IMR-90 (cell line): ENCODE data around the gene AFF2. TPM values are rescaled to one million over a fixed set of nuclear protein-coding genes. Genes with fewer than 3 reads are reported as not detected.

Experiments
- ATAC-seq: fragments of 200-7000 bp; cut with Tn5 transposase; 2 replicates; pipeline ENCODE4 v1.9.1; 2020; ENCODE audit warnings: low read depth, mild to moderate bottlenecking, moderate library complexity
- BruUV-seq: library from RNA; stranded (reverse); fragments of 400-500 nt; replicated peaks from 2 replicates; lab custom pipeline; 2021; lab: Mats Ljungman, UMichigan
- CTCF ChIA-PET: fragments of 300-600 bp; formaldehyde crosslinking; extraction: SDS; loops from one replicate; lab custom pipeline; 2021; ENCODE audit warnings: antibody characterized with exemption; lab: Yijun Ruan, JAX
- POLR2A ChIA-PET: fragments of 300-600 bp; sonication (Branson Sonifier 250); formaldehyde crosslinking; loops from one replicate; lab custom pipeline; 2022; ENCODE audit warnings: antibody characterized with exemption; ENCODE audit not compliant: unreplicated experiment; lab: Charles Lee
- DNase-seq: peaks from one replicate; pipeline ENCODE4 v3.0.0; 2013
- H2AFZ ChIP-seq: replicated peaks from 2 replicates; pipeline ENCODE3; 2013; ENCODE audit warnings: low read length, mild to moderate bottlenecking; ENCODE audit not compliant: poor library complexity
- H2AK5ac ChIP-seq: 2 replicates; pipeline ENCODE4 v1.6.1; 2013; ENCODE audit warnings: low read depth, low read length, inconsistent platforms
- H2AK9ac ChIP-seq: replicated peaks from 2 replicates; pipeline ENCODE3; 2013; ENCODE audit warnings: mild to moderate bottlenecking, low read depth, low read length, moderate library complexity; ENCODE audit not compliant: poor library complexity
- H2BK120ac ChIP-seq: 2 replicates; pipeline ENCODE4 v1.6.1; 2013; ENCODE audit warnings: low read depth, low read length, inconsistent platforms
- H2BK15ac ChIP-seq: 3 replicates; pipeline ENCODE4 v1.6.1; 2013; ENCODE audit warnings: low read depth, low read length, inconsistent platforms
- H2BK20ac ChIP-seq: 2 replicates; pipeline ENCODE4 v1.6.1; 2013; ENCODE audit warnings: low read depth, mild to moderate bottlenecking, inconsistent platforms, low read length, moderate library complexity
- H2BK5ac ChIP-seq: 2 replicates; pipeline ENCODE4 v1.6.1; 2013; ENCODE audit warnings: mild to moderate bottlenecking, low read depth, low read length, inconsistent platforms; ENCODE audit not compliant: poor library complexity, severe bottlenecking
- H3K14ac ChIP-seq: replicated peaks from 2 replicates; pipeline ENCODE4 v1.6.1; 2013; ENCODE audit warnings: low read depth, low read length, inconsistent platforms
- H3K18ac ChIP-seq: 2 replicates; pipeline ENCODE4 v1.6.1; 2013; ENCODE audit warnings: low read depth, low read length, control low read depth
- H3K23ac ChIP-seq: 2 replicates; pipeline ENCODE4 v1.6.1; 2013; ENCODE audit warnings: low read depth, low read length, inconsistent platforms
- H3K27ac ChIP-seq: 2 replicates; pipeline ENCODE4 v1.5.1; 2013; ENCODE audit warnings: mild to moderate bottlenecking, control low read depth, low read length; ENCODE audit not compliant: insufficient read depth
- H3K27me3 ChIP-seq: 2 replicates; pipeline ENCODE4 v1.6.1; 2013; ENCODE audit warnings: low read length; ENCODE audit not compliant: control insufficient read depth, insufficient read depth
- H3K36me3 ChIP-seq: 2 replicates; pipeline ENCODE4 v1.6.1; 2013; ENCODE audit warnings: low read length, mixed read lengths; ENCODE audit not compliant: control insufficient read depth, insufficient read depth
- H3K4ac ChIP-seq: 2 replicates; pipeline ENCODE4 v1.6.1; 2013; ENCODE audit warnings: low read depth, low read length, inconsistent platforms
- H3K4me1 ChIP-seq: 2 replicates; pipeline ENCODE4 v1.6.1; 2013; ENCODE audit warnings: low read length, mixed read lengths; ENCODE audit not compliant: control insufficient read depth, insufficient read depth
- H3K4me2 ChIP-seq: 2 replicates; pipeline ENCODE4 v1.6.1; 2013; ENCODE audit warnings: low read depth, mild to moderate bottlenecking, control low read depth, low read length, moderate library complexity
- H3K4me3 ChIP-seq: 2 replicates; pipeline ENCODE4 v1.5.1; 2013; ENCODE audit warnings: low read depth, mild to moderate bottlenecking, control low read depth, low read length, moderate library complexity; ENCODE audit not compliant: insufficient read depth
- H3K56ac ChIP-seq: 2 replicates; pipeline ENCODE4 v1.6.1; 2013; ENCODE audit warnings: low read length, inconsistent platforms; ENCODE audit not compliant: insufficient read depth; ENCODE audit errors: extremely low read depth
- H3K79me1 ChIP-seq, 2 experiments: 2 replicates each; pipeline ENCODE4 v1.6.1; 2013; ENCODE audit warnings: low read length in 2 of 2, inconsistent platforms in 1 of 2, low read depth in 1 of 2
- H3K9ac ChIP-seq: 2 replicates; pipeline ENCODE4 v1.6.1; 2013; ENCODE audit warnings: low read depth, low read length, control low read depth
- H3K9me1 ChIP-seq: 2 replicates; pipeline ENCODE4 v1.6.1; 2013; ENCODE audit warnings: low read length, inconsistent platforms; ENCODE audit not compliant: insufficient read depth
- H3K9me3 ChIP-seq: 2 replicates; pipeline ENCODE4 v1.6.1; 2013; ENCODE audit warnings: low read length; ENCODE audit not compliant: control insufficient read depth, insufficient read depth
- H4K20me1 ChIP-seq: 2 replicates; pipeline ENCODE4 v1.6.1; 2013; ENCODE audit warnings: low read length, inconsistent platforms; ENCODE audit not compliant: insufficient read depth
- H4K5ac ChIP-seq: 2 replicates; pipeline ENCODE4 v1.6.1; 2013; ENCODE audit warnings: mild to moderate bottlenecking, low read depth, low read length, control low read depth
- H4K8ac ChIP-seq, 2 experiments: 2 replicates each; pipeline ENCODE4 v1.6.1; 2013; ENCODE audit warnings: low read depth in 2 of 2, low read length in 2 of 2, control low read depth in 1 of 2, inconsistent platforms in 1 of 2
- H4K91ac ChIP-seq: 2 replicates; pipeline ENCODE4 v1.6.1; 2013; ENCODE audit warnings: low read depth, low read length, inconsistent platforms; ENCODE audit not compliant: insufficient read depth
- BHLHE40 ChIP-seq: fragments of 150-350 bp; IDR thresholded peaks from 2 replicates; pipeline ENCODE4 v1.6.1; 2016; ENCODE audit warnings: mild to moderate bottlenecking, low read depth, low read length
- CEBPB ChIP-seq: IDR thresholded peaks from 2 replicates; pipeline ENCODE4 v1.6.1; 2012; ENCODE audit warnings: low read depth, low read length, improper control_type of control experiment
- CHD1 ChIP-seq: IDR thresholded peaks from 2 replicates; pipeline ENCODE4 v1.6.1; 2012; ENCODE audit warnings: low read depth, low read length, improper control_type of control experiment
- FOS ChIP-seq: fragments of 150-350 bp; IDR thresholded peaks from 2 replicates; pipeline ENCODE4 v1.6.1; 2016; ENCODE audit warnings: low read depth, low read length
- MAFK ChIP-seq: IDR thresholded peaks from 2 replicates; pipeline ENCODE4 v1.6.1; 2012; ENCODE audit warnings: low read depth, low read length, improper control_type of control experiment
- MAZ ChIP-seq: IDR thresholded peaks from 2 replicates; pipeline ENCODE4 v1.6.1; 2012; ENCODE audit warnings: low read depth, mild to moderate bottlenecking, low read length, improper control_type of control experiment, moderate library complexity, borderline replicate concordance
- MXI1 ChIP-seq: IDR thresholded peaks from 2 replicates; pipeline ENCODE4 v1.6.1; 2012; ENCODE audit warnings: low read depth, mild to moderate bottlenecking, low read length, moderate library complexity, borderline replicate concordance
- NFE2L2 ChIP-seq: fragments of 150-350 bp; IDR thresholded peaks from 2 replicates; pipeline ENCODE4 v1.6.1; 2016; ENCODE audit warnings: low read depth, mild to moderate bottlenecking, low read length
- POLR2A ChIP-seq: IDR thresholded peaks from 2 replicates; pipeline ENCODE4 v1.6.1; 2012; ENCODE audit warnings: mild to moderate bottlenecking, low read depth, low read length
- RAD21 ChIP-seq: IDR thresholded peaks from 2 replicates; pipeline ENCODE4 v1.6.1; 2012; ENCODE audit warnings: low read length, improper control_type of control experiment
- RCOR1 ChIP-seq: IDR thresholded peaks from 2 replicates; pipeline ENCODE4 v1.6.1; 2012; ENCODE audit warnings: mild to moderate bottlenecking, low read length, improper control_type of control experiment; ENCODE audit not compliant: insufficient replicate concordance
- RFX5 ChIP-seq: IDR thresholded peaks from 2 replicates; pipeline ENCODE4 v1.8.0; 2012; ENCODE audit warnings: low read depth, mild to moderate bottlenecking, low read length, moderate library complexity
- SMC3 ChIP-seq: fragments of 150-350 bp; IDR thresholded peaks from 2 replicates; pipeline ENCODE4 v1.6.1; 2016; ENCODE audit warnings: low read depth, mild to moderate bottlenecking, antibody characterized with exemption, low read length, moderate library complexity
- USF2 ChIP-seq: fragments of 150-350 bp; IDR thresholded peaks from 2 replicates; pipeline ENCODE4 v1.6.1; 2017; ENCODE audit warnings: mild to moderate bottlenecking, antibody characterized with exemption, low read length, low read depth
- WGBS, 2 experiments: methylation state at CpG; one replicate each; pipeline versions ENCODE4 v1.1.5 to v1.1.7; 2013; ENCODE audit warnings: missing lambda C conversion rate in 2 of 2; ENCODE audit not compliant: insufficient read length in 1 of 2; ENCODE audit errors: extremely low coverage in 2 of 2; 5-methylcytosine and 5-hydroxymethylcytosine counted together
- dilution Hi-C: fragments of 300-500 bp; cut with HindIII; formaldehyde crosslinking; loops from one replicate; pipeline ENCODE4 v1.14.3; 2018; ENCODE audit warnings: low sequenced_read_pairs; ENCODE audit not compliant: unreplicated experiment
- in situ Hi-C: fragments of 300-500 bp; cut with MboI; formaldehyde crosslinking; loops from 3 replicates; pipeline ENCODE4 v1.14.3; 2019; ENCODE audit warnings: low sequenced_read_pairs, inconsistent platforms, mixed read lengths
- intact Hi-C: fragments of 100-400 bp; cut with micrococcal nuclease; formaldehyde crosslinking; loops from 2 replicates; pipeline ENCODE4 v1.10.0; 2022
- polyA plus RNA-seq, 3 experiments: library from polyadenylated mRNA; depleted of rRNA; stranded (reverse); fragments of >200 nt; gene quantifications; 2 replicates each; pipeline ENCODE4 v1.2.3, GENCODE V29; 2012; ENCODE audit warnings: low replicate concordance in 1 of 3
- total RNA-seq: library from RNA; depleted of rRNA; stranded (reverse); fragments of >200 nt; gene quantifications from 2 replicates; pipeline ENCODE4 v1.2.3, GENCODE V29; 2012
- TF ChIP-seq, protein P1 (sequence below): conservative IDR thresholded peaks from 2 replicates; pipeline ENCODE4 v1.5.1; 2012; ENCODE audit warnings: mild to moderate bottlenecking, low read depth, low read length, improper control_type of control experiment
- TF ChIP-seq, protein P2 (sequence below): fragments of 150-350 bp; IDR thresholded peaks from 2 replicates; pipeline ENCODE4 v1.6.1; 2016; ENCODE audit warnings: low read depth, mild to moderate bottlenecking, low read length, moderate library complexity, borderline replicate concordance

Gene AFF2
- total and polyA plus RNA-seq, 2 of the 4 experiments (the other 2 are of a cell fraction): 0.15 to 0.72 TPM

DNA sequence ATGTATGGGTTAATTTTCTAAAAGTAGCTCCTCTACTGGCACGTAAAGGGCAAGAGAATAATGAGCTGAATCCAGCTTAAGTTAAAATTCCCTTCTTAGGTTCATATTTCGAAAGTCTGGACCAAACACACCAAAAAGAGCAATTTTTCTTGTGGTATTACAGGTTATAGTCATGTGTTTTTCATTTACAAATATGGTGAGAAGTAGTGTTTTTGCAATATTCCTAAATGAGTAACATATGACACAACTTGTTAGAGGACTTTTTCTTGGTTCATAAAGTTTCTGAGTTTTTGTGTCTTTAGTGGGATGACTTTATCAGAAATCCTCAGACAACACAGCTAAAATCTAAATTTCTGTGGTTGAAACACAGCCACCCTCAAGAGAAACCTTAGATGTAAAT, 172.1 kb downstream of the AFF2 start:
- dilution Hi-C loops (no loop called here), in situ Hi-C loops (no loop called here), intact Hi-C loops (no loop called here)
- Histone ChIP-seq H3K4me3 (no peak overlapping the region), H3K4me1 (no peaks in the 10 kb centered on the region), H3K9me3 (peaks cover 2% of the 10 kb centered on the region; the same call in 1 of the 2 replicates), H3K9me1 (no peaks in the 10 kb centered on the region), H2BK15ac (no peak overlapping the region), H3K14ac (no peak overlapping the region), H3K27me3 (no peaks in the 10 kb centered on the region), H4K20me1 (no peaks in the 10 kb centered on the region), H3K4me2 (no peak overlapping the region), H3K23ac (no peak overlapping the region), H4K5ac (no peak overlapping the region), H2BK20ac (no peak overlapping the region), H2AK9ac (no peak overlapping the region), H4K8ac (no peak overlapping the region), H3K56ac (no peak overlapping the region), H3K36me3 (no peaks in the 10 kb centered on the region), H3K27ac (no peak overlapping the region), H2AFZ (no peak overlapping the region), H2BK5ac (no peak overlapping the region), H3K4ac (no peak overlapping the region), H4K91ac (no peak overlapping the region), H2AK5ac (no peak overlapping the region), H3K9ac (no peak overlapping the region), H3K18ac (no peak overlapping the region), H3K79me1 (no peaks in the 10 kb centered on the region), H2BK120ac (no peak overlapping the region)
- DNase-seq: no peak
- no TSS peak for BruUV-seq
- no CpG with 5 or more reads among the region's 2 CpGs for WGBS, 2 experiments
- ATAC-seq: no peak
- TF ChIP-seq POLR2A (no peak), MAZ (no peak), RAD21 (no peak), NFE2L2 (no peak), RFX5 (no peak), FOS (no peak), MXI1 (no peak), CHD1 (no peak), USF2 (no peak), CEBPB (no peak), RCOR1 (no peak), BHLHE40 (no peak), SMC3 (no peak), MAFK (no peak)
- TF ChIP-seq, protein P1, sequence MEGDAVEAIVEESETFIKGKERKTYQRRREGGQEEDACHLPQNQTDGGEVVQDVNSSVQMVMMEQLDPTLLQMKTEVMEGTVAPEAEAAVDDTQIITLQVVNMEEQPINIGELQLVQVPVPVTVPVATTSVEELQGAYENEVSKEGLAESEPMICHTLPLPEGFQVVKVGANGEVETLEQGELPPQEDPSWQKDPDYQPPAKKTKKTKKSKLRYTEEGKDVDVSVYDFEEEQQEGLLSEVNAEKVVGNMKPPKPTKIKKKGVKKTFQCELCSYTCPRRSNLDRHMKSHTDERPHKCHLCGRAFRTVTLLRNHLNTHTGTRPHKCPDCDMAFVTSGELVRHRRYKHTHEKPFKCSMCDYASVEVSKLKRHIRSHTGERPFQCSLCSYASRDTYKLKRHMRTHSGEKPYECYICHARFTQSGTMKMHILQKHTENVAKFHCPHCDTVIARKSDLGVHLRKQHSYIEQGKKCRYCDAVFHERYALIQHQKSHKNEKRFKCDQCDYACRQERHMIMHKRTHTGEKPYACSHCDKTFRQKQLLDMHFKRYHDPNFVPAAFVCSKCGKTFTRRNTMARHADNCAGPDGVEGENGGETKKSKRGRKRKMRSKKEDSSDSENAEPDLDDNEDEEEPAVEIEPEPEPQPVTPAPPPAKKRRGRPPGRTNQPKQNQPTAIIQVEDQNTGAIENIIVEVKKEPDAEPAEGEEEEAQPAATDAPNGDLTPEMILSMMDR: no peak
- TF ChIP-seq, protein P2, sequence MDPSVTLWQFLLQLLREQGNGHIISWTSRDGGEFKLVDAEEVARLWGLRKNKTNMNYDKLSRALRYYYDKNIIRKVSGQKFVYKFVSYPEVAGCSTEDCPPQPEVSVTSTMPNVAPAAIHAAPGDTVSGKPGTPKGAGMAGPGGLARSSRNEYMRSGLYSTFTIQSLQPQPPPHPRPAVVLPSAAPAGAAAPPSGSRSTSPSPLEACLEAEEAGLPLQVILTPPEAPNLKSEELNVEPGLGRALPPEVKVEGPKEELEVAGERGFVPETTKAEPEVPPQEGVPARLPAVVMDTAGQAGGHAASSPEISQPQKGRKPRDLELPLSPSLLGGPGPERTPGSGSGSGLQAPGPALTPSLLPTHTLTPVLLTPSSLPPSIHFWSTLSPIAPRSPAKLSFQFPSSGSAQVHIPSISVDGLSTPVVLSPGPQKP: no peak
- CTCF ChIA-PET: no interaction called here
- POLR2A ChIA-PET: no interaction called here
